ENCODE results near the gene COL4A4.

DNA sequence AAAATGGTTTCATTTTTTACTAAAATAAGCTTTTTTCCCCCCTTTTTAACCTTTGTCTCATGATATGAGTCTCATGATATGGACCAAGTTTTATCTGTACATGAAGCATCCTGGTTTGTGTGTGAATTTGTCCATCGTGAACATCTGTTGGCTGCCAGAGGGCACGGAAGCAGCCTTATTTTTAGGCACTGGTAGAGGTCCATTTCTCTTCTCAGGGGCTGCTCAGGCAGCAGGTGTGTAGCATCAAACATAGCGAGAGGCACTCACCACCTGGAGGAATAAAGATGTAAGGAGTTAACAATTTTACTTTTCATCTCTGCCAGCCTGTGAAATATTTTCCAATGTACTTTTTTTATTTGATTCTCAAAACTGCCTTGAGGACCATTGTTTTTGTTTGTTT is 193.6 kb downstream of the COL4A4 start:
- TF ChIP-seq POLR2A (IDR thresholded peaks at IDR 0.05) (no peak), POLR2AphosphoS5 (IDR thresholded peaks at IDR 0.05) (no peak), EP300 (IDR thresholded peaks at IDR 0.05; ENCODE audit: low read depth) (no peak)
- TF ChIP-seq, protein P1, sequence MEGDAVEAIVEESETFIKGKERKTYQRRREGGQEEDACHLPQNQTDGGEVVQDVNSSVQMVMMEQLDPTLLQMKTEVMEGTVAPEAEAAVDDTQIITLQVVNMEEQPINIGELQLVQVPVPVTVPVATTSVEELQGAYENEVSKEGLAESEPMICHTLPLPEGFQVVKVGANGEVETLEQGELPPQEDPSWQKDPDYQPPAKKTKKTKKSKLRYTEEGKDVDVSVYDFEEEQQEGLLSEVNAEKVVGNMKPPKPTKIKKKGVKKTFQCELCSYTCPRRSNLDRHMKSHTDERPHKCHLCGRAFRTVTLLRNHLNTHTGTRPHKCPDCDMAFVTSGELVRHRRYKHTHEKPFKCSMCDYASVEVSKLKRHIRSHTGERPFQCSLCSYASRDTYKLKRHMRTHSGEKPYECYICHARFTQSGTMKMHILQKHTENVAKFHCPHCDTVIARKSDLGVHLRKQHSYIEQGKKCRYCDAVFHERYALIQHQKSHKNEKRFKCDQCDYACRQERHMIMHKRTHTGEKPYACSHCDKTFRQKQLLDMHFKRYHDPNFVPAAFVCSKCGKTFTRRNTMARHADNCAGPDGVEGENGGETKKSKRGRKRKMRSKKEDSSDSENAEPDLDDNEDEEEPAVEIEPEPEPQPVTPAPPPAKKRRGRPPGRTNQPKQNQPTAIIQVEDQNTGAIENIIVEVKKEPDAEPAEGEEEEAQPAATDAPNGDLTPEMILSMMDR (IDR thresholded peaks at IDR 0.05) = no peak

Data from transverse colon (tissue), 4 donors.